HG03442 (cell line): ENCODE data around the gene WNT2B.
"Not testable (repeated sequence)": the region's sequence is repeated elsewhere in the genome, so short reads cannot be mapped to it uniquely, and the experiment has no call there.

ENCODE experiments used
- ATAC-seq: cut with Tn5 transposase; IDR thresholded peaks from one replicate; pipeline ENCODE4 v1.9.1; 2021; ENCODE audit warnings: mild to moderate bottlenecking, moderate library complexity; ENCODE audit not compliant: unreplicated experiment

WNT2B gene

DNA sequence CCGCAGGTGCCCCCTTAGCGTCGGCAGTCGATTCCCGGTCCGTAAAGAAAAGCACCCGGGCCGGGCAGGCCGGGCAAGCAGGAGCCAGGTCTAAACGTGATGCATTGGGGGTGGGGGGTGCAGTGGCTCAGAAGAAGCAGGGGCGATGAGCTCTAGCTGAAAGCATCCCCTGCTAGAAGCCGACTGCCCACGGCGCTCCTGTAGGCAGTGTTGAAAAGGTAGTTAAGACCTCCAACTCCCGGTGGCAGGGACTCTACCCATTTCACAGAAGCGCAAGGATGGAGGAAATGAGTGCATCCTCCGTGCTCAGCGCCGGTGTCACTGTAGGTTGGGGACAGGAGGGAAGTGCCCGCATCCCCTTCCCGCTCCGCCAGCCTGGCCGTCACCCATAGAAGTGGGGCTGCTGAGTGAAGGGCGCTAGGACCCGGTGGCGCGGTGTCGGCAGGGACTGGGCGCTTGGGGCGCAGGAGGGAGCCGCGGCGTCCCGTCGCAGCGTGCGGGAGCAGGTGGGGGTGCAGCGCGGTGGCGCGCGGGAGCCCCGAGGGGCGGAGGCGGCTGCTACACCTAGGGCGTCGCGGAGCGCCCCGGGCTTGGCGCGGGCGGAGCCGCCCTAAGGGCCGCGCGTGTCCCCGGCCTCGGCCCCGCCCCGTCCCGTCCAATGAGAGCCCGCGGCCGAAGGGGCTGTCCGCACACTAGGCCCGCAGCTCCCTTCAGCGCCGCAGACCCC is at the start of gene WNT2B:
TSS of gene WNT2B (plus strand) at position 688 of the 727 bp plus-strand sequence. CDS start 298 bp downstream, outside the sequence.
- ATAC-seq = peak; percentile 57

DNA sequence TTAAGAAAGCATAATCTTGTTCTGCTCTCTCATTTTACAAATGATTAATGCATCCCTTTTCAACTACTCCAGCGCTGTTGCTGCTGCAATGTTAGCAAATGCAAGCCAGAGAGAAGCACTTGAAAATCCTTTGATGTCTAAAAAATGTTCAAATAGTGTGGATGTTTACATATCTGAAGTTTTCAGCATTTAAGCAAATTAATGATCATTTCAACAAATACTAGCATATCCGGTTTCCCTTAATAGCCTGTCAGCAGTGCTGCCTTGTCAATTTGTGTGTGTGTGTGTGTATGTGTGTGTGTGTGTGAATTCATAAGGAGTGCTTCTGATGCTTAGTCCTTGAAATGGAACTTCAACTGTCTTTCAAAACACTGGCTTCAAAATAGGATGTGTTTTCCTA is 48.1 kb upstream of the WNT2B start:
- no peak for ATAC-seq

DNA sequence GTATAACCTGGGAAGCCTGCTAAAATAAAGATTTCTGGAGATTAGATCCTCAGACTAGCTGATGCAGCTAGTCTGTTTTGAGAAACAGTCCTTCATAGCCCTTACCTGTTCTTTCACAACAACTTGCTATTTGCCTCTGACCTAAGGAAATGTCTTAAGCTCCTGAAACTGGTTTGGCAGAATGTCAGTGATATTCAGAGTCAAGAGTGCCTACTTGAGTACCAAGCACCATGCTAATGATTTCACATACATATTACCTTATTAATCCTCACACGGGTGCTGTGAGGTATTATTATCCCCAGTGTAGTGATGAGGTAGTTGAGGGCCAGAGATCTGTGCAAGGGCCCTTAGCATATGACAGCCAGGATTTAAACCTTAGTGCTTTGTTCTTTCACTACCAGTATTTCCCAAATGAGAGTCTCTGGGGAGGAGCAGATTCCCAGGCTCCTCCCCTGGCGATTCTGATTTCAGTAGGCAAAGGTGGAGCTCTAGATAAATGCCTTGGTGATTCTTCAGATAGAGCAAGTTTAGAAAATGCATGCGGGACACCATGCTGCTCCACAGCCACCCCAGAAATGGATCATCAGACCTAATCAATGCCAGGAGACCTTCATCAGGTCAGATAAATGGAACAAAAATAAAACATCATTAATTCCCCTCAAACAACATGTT is 47.4 kb upstream of the WNT2B start:
- ATAC-seq = no peak

DNA sequence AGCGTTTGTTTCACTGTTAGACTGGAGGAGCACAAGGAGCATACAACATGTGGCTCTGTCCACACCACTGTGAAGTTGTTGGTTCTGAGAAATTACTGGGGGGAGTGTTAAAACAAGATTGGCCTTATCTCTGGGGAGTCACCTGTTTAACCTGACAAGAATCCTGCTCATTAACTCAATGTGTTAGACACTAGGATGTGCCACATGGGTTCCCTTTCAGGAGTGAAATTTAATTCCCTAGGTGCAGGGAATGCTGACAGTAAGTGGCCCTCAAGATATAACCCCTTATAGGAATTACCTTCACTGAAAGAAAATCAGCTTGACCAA is 45.8 kb upstream of the WNT2B start:
- no peak for ATAC-seq

DNA sequence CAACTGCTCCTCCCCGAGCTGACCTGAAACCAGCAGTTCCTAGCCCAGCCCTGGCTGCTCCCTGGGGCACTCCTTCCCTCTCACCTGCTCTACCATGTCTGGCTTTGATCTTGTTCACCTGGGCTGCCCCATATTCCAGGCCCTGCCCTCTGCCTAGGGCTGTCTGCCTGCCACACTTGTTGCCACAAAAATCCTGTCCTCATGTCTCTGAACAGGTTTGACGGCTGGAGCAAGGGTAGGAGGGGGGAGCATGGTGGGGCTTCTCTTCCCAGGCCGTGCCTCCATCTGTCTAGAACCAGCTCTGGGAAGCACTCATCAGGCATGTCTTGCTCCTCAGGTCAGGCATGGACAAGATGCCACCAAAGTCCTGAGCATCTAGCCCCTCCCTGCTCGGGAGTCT is 44.3 kb upstream of the WNT2B start:
- ATAC-seq = no peak

DNA sequence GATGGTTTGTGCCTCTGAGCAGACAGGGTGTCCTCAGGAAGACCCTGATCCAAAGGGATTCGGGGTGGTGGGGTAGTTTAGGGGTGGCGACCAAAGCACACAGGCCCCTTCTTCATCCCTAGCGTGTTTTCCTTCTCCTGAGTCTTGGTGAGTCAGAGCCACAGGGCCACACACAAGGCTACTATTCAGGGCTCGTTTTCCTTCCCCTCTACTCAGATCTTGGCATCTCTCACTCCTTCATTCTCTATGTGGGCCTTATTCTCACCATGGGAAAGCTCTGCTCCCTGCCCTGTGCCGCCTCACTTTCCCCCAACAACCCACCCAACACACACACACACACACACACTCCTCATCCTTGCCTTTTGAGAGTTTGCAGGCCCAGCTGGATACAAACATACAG is 43.6 kb upstream of the WNT2B start:
- ATAC-seq = no peak

DNA sequence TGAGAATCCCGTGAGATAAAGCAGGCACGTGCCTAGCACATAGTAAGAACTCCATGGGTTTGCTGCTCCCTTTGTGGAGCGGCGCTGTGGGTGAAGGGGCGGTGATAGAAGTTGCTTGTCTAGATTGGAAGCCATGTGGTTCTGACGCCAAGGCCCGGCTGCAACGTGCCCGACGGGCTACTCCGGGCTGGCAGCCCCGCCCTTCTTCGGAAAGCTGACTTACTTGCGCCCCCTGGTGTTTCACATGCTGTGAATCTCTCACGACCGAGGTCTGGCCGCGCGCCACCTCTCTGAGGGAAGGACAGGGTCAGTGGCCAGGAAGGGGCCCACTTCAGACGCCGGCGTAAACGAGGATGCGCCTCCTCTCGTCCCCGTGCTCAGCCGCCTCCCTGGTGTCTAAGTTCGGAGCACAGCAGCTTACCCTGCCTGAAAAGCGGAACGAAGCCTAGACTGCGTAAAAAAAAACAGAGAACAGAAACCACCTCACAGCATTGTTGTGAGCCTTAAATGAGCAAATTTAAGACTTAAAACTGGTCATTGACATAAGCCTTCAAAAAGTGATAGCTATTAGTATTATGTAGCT is 42.6 kb upstream of the WNT2B start:
- ATAC-seq = peak; percentile 86

DNA sequence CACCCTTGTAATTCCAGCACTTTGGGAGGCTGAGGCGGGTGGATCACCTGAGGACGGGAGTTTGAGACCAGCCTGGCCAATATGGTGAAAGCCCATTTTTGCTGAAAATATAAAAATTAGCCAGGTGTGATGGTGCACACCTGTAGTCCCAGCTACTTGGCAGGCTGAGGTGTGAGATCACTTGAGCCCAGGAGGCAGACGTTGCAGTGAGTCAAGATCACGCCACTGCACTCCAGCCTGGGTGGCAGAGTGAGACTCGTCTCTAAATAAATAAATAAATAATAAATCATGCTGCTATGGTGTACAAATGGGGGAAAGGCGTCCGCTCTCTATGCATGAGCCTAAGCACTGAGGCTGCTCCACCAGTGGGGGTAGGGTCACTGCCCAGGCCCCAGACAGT is 38.4 kb upstream of the WNT2B start:
- ATAC-seq = not testable (repeated sequence)

DNA sequence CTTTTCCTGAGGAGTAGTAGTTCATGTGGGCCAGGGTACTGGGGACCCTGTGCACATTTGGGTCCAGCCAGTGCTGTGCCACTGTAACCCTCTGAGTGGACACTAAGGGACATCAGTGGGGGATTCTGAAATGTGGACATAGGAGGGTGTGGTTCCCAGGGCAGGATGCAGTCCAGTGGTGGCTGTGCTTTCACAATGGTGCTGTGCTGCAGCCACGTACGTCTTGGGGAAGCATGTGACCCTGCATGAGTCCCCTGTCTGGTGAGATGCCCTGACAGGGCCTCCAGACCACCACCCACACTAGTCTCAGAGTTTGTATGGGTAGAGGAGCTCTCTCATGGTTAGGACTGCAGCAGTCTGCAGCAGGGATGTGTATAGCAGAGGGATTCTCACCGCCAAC is 37.8 kb upstream of the WNT2B start:
- ATAC-seq = no peak

DNA sequence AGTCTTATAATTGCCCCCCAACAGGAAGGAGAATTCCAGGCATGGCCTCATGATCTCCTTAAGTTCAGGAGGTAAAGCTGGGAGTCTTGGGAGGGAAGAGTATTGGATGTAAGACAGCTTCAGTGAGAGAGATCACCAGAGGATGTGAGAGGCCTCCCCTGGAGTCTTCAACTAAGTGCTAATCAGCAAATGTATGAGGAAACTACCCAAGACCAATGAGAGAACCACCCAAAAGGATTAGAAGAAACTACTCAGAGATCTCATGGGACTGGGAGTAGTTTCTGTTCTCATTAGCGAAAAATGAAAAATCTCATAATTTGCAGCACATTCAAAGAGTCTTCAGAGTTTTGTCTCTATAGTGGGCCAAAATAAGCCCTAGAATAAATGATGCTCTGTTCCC is 36.6 kb upstream of the WNT2B start:
- no peak for ATAC-seq

DNA sequence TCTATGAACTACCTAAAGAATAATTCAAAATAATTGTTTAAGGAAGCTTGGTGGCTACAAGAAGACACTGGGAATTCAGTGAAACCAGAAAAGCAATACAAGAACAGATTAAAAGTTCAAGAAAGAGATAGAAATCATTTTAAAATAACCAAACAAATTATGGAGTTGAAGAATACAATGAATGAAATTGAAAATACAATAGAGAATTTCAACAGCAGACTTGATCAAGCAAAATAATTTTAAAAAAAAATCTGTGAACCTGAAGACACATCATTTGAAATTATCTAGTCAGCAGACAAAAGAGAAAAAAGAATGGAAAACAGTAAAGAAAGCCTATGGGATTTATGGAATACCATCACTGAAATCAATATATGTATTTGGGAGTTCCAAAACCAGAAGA is 31.2 kb upstream of the WNT2B start:
- no peak for ATAC-seq

DNA sequence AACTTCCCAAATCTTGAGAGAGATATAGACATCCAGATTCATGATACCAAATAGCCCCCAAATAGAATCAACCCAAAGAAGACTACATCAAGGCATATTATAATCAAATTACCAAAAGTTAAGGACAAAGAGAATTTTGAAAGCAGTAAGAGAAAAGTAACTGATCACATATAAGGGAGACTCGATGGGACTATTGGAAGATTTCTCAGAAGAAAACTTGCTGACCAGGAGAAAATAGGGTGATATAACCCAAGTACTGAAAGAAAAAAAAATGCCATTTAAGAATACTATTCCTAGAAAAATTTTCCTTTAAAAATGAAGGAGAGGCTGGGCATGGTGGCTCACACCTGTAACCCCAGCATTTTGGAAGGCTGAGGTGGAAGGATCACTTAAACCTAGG is 30.5 kb upstream of the WNT2B start:
- no peak for ATAC-seq

DNA sequence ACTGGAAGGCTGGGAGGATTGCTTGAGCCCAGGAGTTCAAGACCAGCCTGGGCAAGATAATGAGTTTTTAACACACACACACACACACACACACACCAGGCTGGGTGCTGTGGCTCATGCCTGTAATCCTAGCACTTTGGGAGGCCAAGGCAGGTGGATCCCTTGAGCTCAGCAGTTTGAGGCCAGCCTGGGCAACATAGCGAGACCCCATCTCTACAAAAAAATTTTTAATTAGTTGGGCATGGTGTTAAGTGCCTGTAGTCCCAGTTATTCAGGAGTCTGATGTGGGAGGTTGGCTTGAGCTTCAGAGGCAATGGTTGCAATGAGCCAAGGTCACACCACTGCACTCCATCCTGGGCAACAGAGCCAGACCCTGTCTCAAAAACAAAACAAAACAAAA is 22.7 kb upstream of the WNT2B start:
- ATAC-seq = not testable (repeated sequence)

DNA sequence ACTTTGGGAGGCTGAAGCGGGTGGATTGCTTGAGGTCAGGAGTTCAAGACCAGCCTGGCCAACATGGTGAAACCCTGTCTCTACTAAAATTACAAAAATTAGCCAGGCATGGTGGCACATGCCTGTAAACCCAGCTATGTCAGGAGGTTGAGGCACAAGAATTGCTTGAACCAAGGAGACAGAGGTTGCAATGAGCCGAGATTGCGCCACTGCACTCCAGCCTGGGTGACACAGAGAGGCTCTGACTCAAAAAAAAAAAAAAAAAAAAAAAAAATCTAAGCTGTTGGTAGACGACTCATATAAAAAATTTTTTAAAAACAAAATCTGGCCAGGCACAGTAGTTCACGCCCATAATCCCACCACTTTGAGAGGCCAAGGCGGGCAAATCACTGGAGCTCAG is 21.1 kb upstream of the WNT2B start:
- ATAC-seq = not testable (repeated sequence)

DNA sequence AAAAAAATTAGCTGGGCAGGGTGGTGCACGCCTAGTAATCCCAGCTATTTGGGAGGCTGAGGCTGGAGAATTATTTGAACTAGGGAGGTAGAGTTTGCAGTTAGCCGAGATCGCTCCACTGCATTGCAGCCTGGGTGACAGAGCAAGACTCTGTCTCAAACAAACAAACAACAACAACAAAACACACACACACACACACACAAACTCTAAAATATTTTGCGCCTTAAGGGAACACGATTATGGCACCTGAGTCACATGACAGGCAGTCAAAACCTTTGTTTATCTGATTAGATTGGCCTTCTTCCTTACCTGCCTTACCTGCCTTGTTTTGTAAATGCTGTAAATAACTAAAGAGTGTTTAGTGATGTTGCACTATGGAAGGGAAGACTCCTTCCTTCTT is 20.6 kb upstream of the WNT2B start:
- no peak for ATAC-seq

DNA sequence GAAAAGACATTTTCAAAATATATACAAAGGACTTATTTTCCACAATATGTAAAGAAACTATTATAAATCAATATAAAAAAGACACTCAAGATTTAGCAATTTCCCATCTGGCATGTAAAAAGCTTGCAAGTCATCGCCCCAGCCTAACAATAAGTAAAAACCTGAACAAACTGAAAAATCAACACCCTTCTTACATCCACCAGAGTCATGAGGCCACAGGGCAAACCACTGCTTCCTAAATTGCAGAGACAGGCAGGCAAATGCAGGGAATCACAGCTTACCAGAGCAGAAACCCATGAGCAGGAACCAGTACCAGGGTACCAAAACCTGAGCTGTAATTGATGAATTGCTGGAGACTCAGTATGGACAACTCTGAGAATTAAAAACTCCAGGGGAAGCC is 16.7 kb upstream of the WNT2B start:
- ATAC-seq = no peak

DNA sequence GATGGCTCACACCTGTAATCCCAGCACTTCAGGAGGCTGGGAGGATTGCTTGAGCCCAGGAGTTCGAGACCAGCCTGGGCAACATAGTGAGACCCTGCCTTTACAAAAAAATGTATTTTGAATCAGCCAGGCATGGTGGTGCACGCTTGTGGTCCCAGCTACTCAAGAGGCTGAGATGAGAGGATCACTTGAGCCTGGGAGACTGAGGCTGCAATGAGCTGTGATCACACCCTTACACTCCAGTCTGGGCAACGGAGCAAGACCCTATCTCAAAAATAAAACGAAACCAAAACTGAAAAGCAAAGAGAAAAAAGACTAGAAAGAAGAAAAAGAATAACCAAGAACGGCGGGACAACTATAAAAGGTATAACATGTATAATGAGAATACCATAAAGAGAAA is 15.4 kb upstream of the WNT2B start:
- ATAC-seq = no peak

DNA sequence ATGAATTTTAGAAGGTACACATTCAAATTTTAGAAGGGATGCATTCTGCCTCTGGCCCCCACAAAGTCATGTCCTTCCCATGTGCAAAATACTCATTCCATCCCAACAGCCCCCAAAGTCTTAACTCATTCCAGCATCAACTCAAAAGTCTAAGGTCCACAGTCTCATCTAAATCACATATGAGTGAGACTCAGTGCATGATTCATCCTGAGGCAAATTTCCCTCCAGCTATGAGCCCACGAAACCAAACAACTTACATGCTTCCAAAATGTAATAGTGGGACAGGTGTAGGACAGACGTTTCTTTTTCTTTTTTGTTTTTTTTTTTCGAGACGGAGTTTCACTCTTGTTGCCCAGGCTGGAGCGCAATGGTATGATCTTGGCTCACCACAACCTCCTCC is 12.5 kb upstream of the WNT2B start:
- ATAC-seq = no peak

DNA sequence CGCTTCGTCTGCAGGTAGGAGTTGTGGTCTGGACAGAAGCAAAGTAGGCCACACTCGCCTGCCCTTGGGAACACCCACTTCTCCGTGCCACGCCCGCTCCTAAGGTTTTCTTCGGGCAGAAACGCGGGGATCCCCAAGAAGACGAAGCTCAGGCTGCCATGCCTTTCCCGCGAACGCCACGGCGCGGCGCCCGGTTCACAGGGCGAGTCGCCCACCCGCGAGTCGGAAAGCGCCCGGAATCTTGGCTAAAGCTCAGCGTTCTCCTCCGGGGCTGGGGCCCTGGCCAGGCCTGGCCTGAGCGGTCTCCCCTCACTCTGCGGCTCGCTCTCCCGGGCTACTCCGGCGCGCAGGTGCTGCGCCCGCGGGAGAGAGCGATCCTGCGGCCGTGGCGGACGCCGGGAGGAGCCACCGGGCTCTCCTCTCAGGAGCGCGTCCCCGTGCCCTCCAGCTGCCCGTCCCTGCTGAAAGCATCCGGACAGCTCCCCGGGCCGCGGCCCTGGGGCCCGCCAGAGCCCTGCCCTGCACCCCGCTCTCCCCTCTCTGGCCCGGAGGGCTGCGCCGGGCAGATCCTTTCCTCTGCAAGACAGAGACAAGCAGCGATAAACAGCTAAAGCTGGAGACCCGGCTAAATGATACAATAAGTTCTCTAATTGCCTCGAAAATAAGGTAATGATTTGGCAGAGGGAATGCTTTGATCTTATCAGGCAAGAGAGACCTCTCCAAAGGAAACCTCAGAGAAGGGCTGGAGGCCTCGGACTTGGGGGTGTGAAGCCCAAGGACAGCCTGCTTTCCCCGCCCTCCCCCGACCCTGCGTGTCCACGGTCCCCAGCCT is 6.7 kb upstream of the WNT2B start:
- ATAC-seq = peak; percentile 49

DNA sequence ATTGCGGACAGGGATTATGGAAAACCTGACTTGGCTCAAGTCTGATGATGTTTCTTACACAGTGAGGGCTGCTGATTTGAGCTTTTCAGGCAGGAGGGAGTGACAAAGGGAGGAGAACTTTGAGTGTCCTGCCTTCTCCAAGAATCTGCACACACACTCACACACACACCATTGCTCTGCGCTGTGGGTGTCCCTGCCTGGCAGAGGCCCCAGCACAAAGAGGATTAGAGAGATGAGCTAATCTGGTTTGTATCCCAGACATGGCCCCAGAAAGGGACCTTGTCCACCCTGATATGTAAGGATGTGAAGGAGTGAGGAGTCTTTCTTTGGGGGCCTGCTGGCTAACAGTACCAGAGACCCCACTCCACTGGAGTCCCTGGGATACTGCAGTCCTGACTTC is 5.9 kb upstream of the WNT2B start:
- ATAC-seq = no peak

DNA sequence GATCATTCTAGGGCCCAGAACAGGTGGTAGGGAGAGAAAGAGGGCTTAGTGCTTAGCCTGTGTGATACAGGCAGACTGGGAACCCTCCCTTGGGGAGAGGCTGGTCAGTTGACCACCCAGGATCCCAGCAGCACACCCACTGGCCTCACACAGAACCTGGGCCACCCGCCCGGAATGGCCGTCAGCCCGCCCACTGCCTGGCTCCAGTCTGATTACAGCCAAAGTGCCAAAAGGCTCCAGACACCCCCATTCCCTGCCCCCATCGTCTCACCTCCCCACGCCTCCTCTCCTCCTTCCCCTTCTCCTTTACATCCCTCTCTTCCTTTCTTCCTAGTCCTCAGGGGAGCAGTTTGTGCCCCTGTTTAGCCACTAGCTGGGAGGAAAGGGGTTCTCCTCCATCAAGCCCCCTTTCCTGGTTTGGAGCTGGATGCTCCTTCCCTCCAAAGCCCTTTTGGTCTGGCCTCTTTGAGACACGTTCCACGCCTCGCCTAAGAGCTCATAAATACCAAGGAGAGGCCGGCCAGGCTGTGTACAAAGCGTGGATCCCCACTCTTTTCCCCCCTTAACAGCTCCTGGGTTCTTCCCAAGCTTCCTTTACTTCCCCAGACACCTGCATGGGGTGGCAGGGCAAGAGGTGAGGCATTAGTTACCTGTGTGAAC is 4.6 kb upstream of the WNT2B start:
- no peak for ATAC-seq
